Esophagus squamous epithelium (tissue), 5 donors: ENCODE measurements around the gene GALNT2. TPM values are rescaled to one million over a fixed set of nuclear protein-coding genes. Genes with fewer than 3 reads are reported as not detected.

Experiments
- DNase-seq: peaks from one replicate; lab custom pipeline; 2025; lab: John Stamatoyannopoulos, UW
- H3K27ac ChIP-seq, 4 donors: fragments of 200-600 bp; sonication (generic); one replicate each; pipeline ENCODE4 v1.5.1; 2016 to 2019; ENCODE audit warnings: mild to moderate bottlenecking in 1 of 4
- H3K27me3 ChIP-seq, 4 donors: fragments of 200-600 bp; sonication (generic); 1 replicate in 3 of 4; 2 replicates in 1 of 4; pipeline versions ENCODE4 v1.5.1 to v1.6.0; 2017 to 2021; ENCODE audit warnings: antibody characterized with exemption in 1 of 4
- H3K36me3 ChIP-seq, 3 donors: fragments of 200-600 bp; sonication (generic); one replicate each; pipeline ENCODE4 v1.5.1; 2016 to 2019
- H3K4me1 ChIP-seq, 3 donors: fragments of 200-600 bp; sonication (generic); one replicate each; pipeline ENCODE4 v1.5.1; 2017 to 2019
- H3K4me3 ChIP-seq, 4 donors: fragments of 200-600 bp; sonication (generic); 1 replicate in 3 of 4; 2 replicates in 1 of 4; pipeline ENCODE4 v1.5.1; 2016 to 2019; ENCODE audit warnings: mild to moderate bottlenecking in 2 of 4, moderate library complexity in 1 of 4
- H3K9me3 ChIP-seq, 3 donors: fragments of 200-600 bp; sonication (generic); one replicate each; pipeline ENCODE4 v1.5.1; 2016 to 2019
- POLR2A ChIP-seq, 4 donors: fragments of 450-650 bp; IDR thresholded peaks; one replicate each; pipeline ENCODE4 v1.6.1; 2017; ENCODE audit warnings: antibody characterized with exemption in 4 of 4, mild to moderate bottlenecking in 4 of 4, moderate library complexity in 3 of 4
- WGBS, 2 donors: methylation state at CpG; one replicate each; pipeline ENCODE4 v1.1.5; 2018; 5-methylcytosine and 5-hydroxymethylcytosine counted together
- intact Hi-C: fragments of 100-400 bp; cut with DNase I; formaldehyde crosslinking; loops from one replicate; pipeline ENCODE4 v1.15.0; 2022
- total RNA-seq, 4 donors: library from RNA; depleted of rRNA; stranded (reverse); fragments of >200 nt; gene quantifications; one replicate each; pipeline ENCODE4 v1.1.0, GENCODE V29; 2016
- TF ChIP-seq, protein P1 (sequence below), 6 experiments: fragments of 450-650 bp in 4 of 6; fragments of 200-600 bp in 2 of 6; sonication (generic) in 2 of 6; IDR thresholded peaks; one replicate each; pipeline ENCODE4 v1.5.1; 2016 to 2019; ENCODE audit warnings: antibody characterized with exemption in 6 of 6, mild to moderate bottlenecking in 4 of 6, moderate library complexity in 4 of 6
- donor health status: DM: yes; HTN: yes; CAD: no.

GALNT2 gene
- total RNA-seq, 4 donors from 2014 or later = 25.8 to 36.2 (median 31.0) TPM

DNA sequence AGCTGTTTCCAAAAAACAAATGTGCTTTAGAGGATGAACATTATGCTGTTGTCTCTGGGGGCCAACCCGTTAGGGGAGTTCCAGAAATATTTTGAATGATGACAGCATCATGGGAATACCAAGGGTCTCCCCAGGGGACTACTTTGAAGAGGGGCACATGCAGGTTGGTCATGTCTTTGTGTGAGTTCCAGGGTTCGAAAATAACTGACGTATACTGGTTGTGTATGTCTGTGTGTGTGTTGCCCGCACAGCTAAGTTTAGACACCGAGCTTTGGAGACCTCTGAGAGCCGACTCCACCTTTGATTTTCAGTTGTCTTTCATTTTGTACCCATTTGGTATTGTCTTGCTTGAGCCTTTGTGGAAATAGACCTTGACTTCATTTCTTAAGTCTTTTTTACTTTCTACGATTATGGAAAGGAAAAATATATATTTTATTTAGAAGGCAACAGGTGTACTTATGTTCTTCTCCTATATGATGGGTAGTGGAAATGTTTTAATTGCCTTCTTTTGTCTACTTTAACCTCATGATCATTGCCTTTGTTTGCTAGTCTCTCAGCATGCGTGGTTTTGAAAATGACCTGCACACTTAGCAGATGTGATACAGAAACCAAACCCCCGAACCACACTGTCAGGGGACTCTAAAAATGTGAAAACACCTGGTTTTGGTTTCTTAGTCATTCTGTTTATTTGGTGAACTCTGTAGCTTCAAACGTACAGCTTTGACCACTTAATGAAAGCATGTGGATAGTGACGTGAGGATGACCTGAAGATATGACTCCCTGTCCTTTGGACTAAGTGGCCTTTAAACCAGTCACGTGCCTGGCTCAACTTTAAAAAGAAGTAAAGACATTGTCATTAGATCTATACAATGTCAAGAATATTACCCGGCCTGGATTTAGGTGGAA is 56.5 kb downstream of the GALNT2 start:
- WGBS, 2 donors = 69 to 81% methylated on average over 13 of the region's 13 CpGs
- intact Hi-C loops = no loop called here
- Histone ChIP-seq H3K4me3 (no peak overlapping the region), H3K27ac (peak overlapping the region in 2 of 4 donors; percentile 17 to 65), H3K36me3 (peaks cover 0 to 6% (median 0%) of the 10 kb centered on the region in 3 donors), H3K27me3 (no peaks in the 10 kb centered on the region), H3K4me1 (peaks cover 0 to 84% (median 14%) of the 10 kb centered on the region in 3 donors), H3K9me3 (no peaks in the 10 kb centered on the region)
- no peak for TF ChIP-seq POLR2A (IDR thresholded peaks at IDR 0.05)
- TF ChIP-seq, protein P1, sequence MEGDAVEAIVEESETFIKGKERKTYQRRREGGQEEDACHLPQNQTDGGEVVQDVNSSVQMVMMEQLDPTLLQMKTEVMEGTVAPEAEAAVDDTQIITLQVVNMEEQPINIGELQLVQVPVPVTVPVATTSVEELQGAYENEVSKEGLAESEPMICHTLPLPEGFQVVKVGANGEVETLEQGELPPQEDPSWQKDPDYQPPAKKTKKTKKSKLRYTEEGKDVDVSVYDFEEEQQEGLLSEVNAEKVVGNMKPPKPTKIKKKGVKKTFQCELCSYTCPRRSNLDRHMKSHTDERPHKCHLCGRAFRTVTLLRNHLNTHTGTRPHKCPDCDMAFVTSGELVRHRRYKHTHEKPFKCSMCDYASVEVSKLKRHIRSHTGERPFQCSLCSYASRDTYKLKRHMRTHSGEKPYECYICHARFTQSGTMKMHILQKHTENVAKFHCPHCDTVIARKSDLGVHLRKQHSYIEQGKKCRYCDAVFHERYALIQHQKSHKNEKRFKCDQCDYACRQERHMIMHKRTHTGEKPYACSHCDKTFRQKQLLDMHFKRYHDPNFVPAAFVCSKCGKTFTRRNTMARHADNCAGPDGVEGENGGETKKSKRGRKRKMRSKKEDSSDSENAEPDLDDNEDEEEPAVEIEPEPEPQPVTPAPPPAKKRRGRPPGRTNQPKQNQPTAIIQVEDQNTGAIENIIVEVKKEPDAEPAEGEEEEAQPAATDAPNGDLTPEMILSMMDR (IDR thresholded peaks at IDR 0.05) = no peak
- DNase-seq = no peak

- peak overlapping the region in 1 of 4 donors; percentile 65 for H3K27ac ChIP-seq
- 80 to 89% methylated on average over 8 of the region's 9 CpGs for WGBS, 2 donors
- intact Hi-C loops = no loop called here
Observed at GRCh38 chr1:230124186-230125128, 57.4 kb downstream of the GALNT2 start.

DNA sequence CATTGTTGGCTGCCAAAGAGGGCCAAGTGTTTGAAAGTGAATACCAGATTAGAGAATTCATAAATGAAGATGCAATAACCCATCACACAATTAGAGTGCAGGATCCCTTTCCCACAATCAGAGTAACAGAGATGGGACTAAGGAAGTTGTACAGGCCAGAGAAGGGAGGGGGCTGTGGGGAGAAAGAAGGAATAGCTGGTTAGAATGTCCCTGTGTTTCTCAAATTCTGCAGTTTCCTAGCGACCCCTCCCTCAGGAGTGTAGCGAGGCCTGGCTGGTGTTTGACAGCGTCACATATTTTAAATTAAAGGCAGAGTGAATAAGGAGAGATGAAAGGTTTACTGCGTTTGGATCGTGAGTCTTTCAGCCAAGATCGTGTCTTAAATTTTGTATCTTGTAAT is 58.1 kb downstream of the GALNT2 start:
- Histone ChIP-seq H3K27me3 (no peaks in the 10 kb centered on the region), H3K4me3 (no peak overlapping the region), H3K36me3 (no peaks in the 10 kb centered on the region), H3K9me3 (no peaks in the 10 kb centered on the region), H3K27ac (peak overlapping the region in 1 of 4 donors; percentile 65), H3K4me1 (peaks cover 0 to 83% (median 14%) of the 10 kb centered on the region in 3 donors)
- no peak for DNase-seq
- no peak for TF ChIP-seq POLR2A (IDR thresholded peaks at IDR 0.05)
- TF ChIP-seq, protein P1 (IDR thresholded peaks at IDR 0.05) = no peak
- WGBS, 2 donors = 85 to 88% methylated on average over 6 of the region's 6 CpGs
- intact Hi-C loops = no loop called here

More at GRCh38 chr1:230124186-230125128, 57.4 kb downstream of the GALNT2 start:
- Histone ChIP-seq H3K4me1 (peaks cover 0 to 87% (median 14%) of the 10 kb centered on the region in 3 donors), H3K9me3 (no peaks in the 10 kb centered on the region), H3K36me3 (peaks cover 0 to 6% (median 0%) of the 10 kb centered on the region in 3 donors), H3K27me3 (no peaks in the 10 kb centered on the region), H3K4me3 (no peak overlapping the region)
- DNase-seq = no peak
- no peak for TF ChIP-seq POLR2A (IDR thresholded peaks at IDR 0.05)
- TF ChIP-seq, protein P1 (IDR thresholded peaks at IDR 0.05) = no peak

GRCh38 chr1:230125640-230126528 is 58.8 kb downstream of the GALNT2 start:
- TF ChIP-seq, protein P1 (IDR thresholded peaks at IDR 0.05) = no peak
- TF ChIP-seq POLR2A (IDR thresholded peaks at IDR 0.05) = no peak
- H3K4me3 ChIP-seq = no peak overlapping the region
- 70 to 80% methylated on average over 8 to 10 of the region's 10 CpGs for WGBS, 2 donors
- H3K27ac ChIP-seq = peak overlapping the region in 1 of 4 donors; percentile 7
- intact Hi-C loops = no loop called here
- peaks cover 0 to 76% (median 14%) of the 10 kb centered on the region in 3 donors for H3K4me1 ChIP-seq
- no peaks in the 10 kb centered on the region for H3K9me3 ChIP-seq
- no peaks in the 10 kb centered on the region for H3K36me3 ChIP-seq
- DNase-seq = no peak
- H3K27me3 ChIP-seq = no peaks in the 10 kb centered on the region
